Immature natural killer cell (primary cell): ENCODE measurements around the gene TAOK2. TPM values are rescaled to one million over a fixed set of nuclear protein-coding genes. Genes with fewer than 3 reads are reported as not detected.
"Not testable (repeated sequence)": the region's sequence is repeated elsewhere in the genome, so short reads cannot be mapped to it uniquely, and the experiment has no call there.

Experiments used
- DNase-seq, 3 donors: peaks; one replicate each; pipeline ENCODE4 v3.0.0; 2022; ENCODE audit warnings: mixed read lengths in 1 of 3
- H3K27ac Mint-ChIP-seq, 6 donors: one replicate each; pipeline ENCODE4 v1.8.0; 2020; ENCODE audit warnings: mixed read lengths in 6 of 6, mild to moderate bottlenecking in 5 of 6, inconsistent platforms in 4 of 6, moderate library complexity in 3 of 6
- H3K27me3 Mint-ChIP-seq, 3 donors: one replicate each; pipeline ENCODE4 v1.8.0; 2020 to 2021; ENCODE audit warnings: low read depth in 3 of 3, mild to moderate bottlenecking in 3 of 3, mixed read lengths in 3 of 3, moderate library complexity in 3 of 3, inconsistent platforms in 1 of 3
- H3K36me3 Mint-ChIP-seq, 3 donors: one replicate each; pipeline ENCODE4 v1.8.0; 2020; ENCODE audit warnings: mixed read lengths in 3 of 3, inconsistent platforms in 2 of 3, mild to moderate bottlenecking in 2 of 3
- H3K4me1 Mint-ChIP-seq, 2 donors: one replicate each; pipeline ENCODE4 v1.8.0; 2020; ENCODE audit warnings: inconsistent platforms in 2 of 2, mild to moderate bottlenecking in 2 of 2, mixed read lengths in 2 of 2, moderate library complexity in 1 of 2
- H3K4me3 Mint-ChIP-seq, 5 donors: one replicate each; pipeline ENCODE4 v1.8.0; 2020; ENCODE audit warnings: mild to moderate bottlenecking in 5 of 5, mixed read lengths in 5 of 5, inconsistent platforms in 3 of 5, moderate library complexity in 3 of 5
- H3K9me3 Mint-ChIP-seq, 6 donors: one replicate each; pipeline ENCODE4 v1.8.0; 2020; ENCODE audit warnings: mild to moderate bottlenecking in 6 of 6, mixed read lengths in 6 of 6, inconsistent platforms in 4 of 6, moderate library complexity in 3 of 6
- polyA plus RNA-seq, 3 donors: library from polyadenylated mRNA; unstranded; fragments of 300-500 nt; fragmentation: Illumina TruSeq; gene quantifications; one replicate each; pipeline ENCODE4 v1.2.3, GENCODE V29; 2021

The TAOK2 gene
- 10 to 100 TPM in 1 of 3 donors, 1 to 10 TPM in 2; 2.1 to 10.7 (median 3.0) TPM for polyA plus RNA-seq

DNA sequence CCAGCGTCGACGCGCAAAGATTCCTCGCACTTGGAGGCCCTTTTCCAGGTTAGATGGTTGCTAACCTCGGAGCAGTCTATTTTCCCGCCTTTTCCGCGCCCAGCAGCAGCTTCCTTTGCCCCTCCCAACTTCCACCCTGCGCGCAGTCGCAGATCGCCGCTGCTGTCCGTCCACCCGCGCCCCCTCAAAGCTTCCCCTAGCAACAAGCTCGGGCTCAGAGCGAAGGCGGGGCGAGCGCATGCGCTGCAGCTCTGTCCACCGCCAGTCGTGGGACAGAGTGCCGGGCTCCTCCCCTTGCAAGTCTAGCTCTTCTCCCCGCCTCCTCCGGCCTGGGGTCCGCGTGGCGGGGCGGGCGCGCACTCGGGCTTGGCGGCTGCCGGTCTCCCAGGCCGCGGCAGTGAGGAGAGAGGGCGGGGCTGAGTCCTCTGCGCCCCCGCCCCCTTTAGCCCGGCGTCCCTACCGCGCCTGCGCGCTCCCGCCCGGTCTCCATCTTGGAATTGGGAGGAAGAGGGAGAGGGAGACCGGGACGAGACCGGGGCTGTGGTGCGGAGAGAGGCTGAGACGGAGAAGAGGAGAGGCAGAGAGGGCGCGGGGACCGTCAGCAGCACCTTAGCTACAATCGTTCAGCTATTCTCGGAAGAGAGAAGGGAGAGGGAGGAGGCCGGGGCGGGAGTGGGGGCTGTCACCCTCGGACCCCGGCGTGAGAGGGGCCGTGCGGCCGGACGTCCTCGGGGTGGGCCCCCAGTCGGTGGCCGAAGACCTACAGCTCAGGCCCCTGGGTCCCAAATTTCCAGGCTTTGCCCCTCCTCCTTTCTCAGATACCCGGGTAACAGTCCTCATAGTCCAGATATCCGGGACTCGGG, at the start of gene TAOK2:
TAOK2 (plus strand) TSS at position 485 of the 863 bp plus-strand sequence. CDS start 3,905 bp downstream, outside the sequence.
- peak within 1 kb of the TSS; percentile 83 to 97 (median 93) for H3K27ac Mint-ChIP-seq
- H3K9me3 Mint-ChIP-seq, result no peaks in the 10 kb centered on the region
- peaks cover 2 to 10% (median 3%) of the 10 kb centered on the region in 3 donors for H3K36me3 Mint-ChIP-seq
- H3K4me1 Mint-ChIP-seq, result peaks cover 43 to 44% of the 10 kb centered on the region in 2 donors
- DNase-seq, result peak; percentile 99
- H3K4me3 Mint-ChIP-seq, result peak within 1 kb of the TSS; percentile 87 to 96 (median 95)
- peaks cover 2 to 6% (median 2%) of the 10 kb centered on the region in 3 donors for H3K27me3 Mint-ChIP-seq

DNA sequence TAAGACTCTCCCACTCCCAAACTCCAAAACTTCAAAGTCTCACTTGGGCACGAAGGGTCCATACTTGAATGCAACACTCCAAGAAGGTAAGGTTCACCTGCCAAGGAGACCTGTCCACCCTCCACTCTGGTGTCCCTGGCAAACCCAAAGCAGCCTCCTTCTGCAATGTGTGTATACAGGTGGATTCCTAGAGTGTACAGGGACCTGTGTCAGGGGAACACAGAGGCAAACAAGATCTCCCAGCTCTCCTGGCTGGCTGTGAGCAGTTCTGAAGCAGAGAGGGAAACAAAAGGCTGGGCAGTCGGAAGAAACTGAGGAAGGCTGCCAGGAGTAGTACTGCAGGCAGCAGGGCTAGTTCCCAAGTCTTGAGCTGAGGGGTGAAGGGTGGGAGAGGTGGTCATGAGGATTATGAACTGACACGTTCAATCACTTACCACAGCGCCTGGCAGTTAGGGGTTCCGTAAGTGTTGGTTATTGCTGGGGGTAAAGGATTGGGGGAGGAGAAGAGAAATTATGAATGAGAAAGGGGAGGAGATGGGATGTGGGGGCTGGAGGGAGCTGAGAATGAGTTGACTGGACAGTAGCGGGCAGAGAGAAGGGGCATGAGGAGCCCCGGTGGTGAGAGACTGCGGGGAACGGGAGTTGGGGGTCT, 48.4 kb upstream of the TAOK2 start:
- H3K4me1 Mint-ChIP-seq, result peaks cover 36 to 52% of the 10 kb centered on the region in 2 donors
- H3K27me3 Mint-ChIP-seq, result peaks cover 5 to 11% (median 7%) of the 10 kb centered on the region in 3 donors
- peaks cover 0 to 14% (median 10%) of the 10 kb centered on the region in 3 donors for H3K36me3 Mint-ChIP-seq
- no peak for DNase-seq
- H3K9me3 Mint-ChIP-seq, result no peaks in the 10 kb centered on the region
- H3K27ac Mint-ChIP-seq, result peak overlapping the region; percentile 60 to 89 (median 76)
- peak overlapping the region; percentile 87 to 96 (median 94) for H3K4me3 Mint-ChIP-seq

DNA sequence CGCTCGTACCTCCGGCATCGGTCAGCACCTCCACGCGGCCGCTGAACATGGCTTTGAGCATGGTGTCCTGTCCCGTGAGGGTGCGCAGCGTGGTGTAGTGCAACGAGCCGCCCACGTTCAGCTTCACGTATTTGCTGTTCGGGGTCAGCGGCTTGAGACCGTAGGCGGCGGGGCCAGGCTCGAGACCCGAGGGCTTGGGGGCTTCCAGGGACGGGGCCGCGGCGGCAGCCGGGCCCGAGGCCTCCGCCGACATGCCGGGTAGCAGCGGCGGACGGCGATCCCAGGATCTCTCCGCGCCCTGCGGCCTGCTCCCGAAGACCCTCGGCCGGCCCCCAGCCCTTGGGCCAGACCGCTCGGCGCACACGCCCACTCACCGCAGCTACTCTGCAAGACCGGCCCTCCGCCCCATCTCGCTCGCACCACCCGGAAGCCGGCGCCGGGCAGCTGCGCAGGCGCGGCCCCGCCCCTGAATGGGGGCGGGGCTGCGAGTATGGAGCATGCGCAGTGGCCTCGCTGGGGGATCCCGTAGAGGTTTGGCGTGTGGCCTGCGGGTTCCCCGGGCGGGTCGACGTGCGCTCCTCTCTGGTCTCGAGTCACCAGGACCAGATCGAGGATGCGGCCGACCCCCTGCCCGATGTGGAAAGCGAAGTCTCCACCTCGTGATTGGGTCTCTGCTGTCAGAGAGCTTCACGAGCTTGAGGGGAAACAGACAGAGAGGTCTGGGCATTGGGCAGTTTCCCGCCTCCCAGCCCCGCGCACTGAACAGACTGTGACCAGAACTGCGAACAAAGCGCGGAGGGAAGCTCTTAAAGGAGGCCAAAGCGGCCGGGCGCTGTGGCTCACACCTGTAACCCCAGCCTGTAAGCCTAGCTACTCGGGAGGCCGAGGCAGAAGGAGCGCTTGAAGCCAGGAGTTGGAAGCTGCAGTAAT, 47.6 kb upstream of the TAOK2 start, which contains the start of gene KCTD13:
KCTD13 (minus strand) TSS at position 446 of the 930 bp plus-strand sequence; CDS start at position 253, 193 bp downstream.
- Mint-ChIP-seq H3K4me3 (peak within 1 kb of the TSS; percentile 94 to 96 (median 95)), H3K27me3 (peaks cover 5 to 11% (median 7%) of the 10 kb centered on the region in 3 donors), H3K9me3 (no peaks in the 10 kb centered on the region), H3K36me3 (peaks cover 0 to 9% (median 2%) of the 10 kb centered on the region in 3 donors), H3K27ac (peak within 1 kb of the TSS; percentile 84 to 98 (median 96)), H3K4me1 (peaks cover 32 to 46% of the 10 kb centered on the region in 2 donors)
- DNase-seq, result peak; percentile 93 to 95 (median 95)

DNA sequence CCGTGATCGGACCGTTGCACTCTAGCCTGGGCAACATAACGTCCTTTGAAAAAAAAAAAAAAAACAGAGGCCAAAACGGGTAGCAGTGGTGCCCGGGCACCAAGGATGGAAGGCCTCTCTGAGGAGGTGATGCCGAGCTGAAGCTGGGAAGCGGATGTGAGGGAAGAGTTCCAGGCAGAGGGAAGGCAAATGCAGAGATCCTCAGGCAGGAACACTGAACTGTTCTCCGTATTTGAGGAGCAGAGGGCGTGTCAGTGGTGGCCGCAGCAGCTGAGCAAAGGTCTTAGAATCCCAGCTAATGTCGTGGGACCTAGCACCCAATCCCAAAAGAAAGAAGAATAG, 47.0 kb upstream of the TAOK2 start:
- H3K27me3 Mint-ChIP-seq, result peaks cover 5 to 11% (median 7%) of the 10 kb centered on the region in 3 donors
- no peaks in the 10 kb centered on the region for H3K9me3 Mint-ChIP-seq
- DNase-seq, result no peak
- peak overlapping the region; percentile 94 to 96 (median 95) for H3K4me3 Mint-ChIP-seq
- H3K36me3 Mint-ChIP-seq, result peaks cover 0 to 4% (median 0%) of the 10 kb centered on the region in 3 donors
- H3K27ac Mint-ChIP-seq, result peak overlapping the region; percentile 84 to 98 (median 96)
- H3K4me1 Mint-ChIP-seq, result peaks cover 31 to 42% of the 10 kb centered on the region in 2 donors

DNA sequence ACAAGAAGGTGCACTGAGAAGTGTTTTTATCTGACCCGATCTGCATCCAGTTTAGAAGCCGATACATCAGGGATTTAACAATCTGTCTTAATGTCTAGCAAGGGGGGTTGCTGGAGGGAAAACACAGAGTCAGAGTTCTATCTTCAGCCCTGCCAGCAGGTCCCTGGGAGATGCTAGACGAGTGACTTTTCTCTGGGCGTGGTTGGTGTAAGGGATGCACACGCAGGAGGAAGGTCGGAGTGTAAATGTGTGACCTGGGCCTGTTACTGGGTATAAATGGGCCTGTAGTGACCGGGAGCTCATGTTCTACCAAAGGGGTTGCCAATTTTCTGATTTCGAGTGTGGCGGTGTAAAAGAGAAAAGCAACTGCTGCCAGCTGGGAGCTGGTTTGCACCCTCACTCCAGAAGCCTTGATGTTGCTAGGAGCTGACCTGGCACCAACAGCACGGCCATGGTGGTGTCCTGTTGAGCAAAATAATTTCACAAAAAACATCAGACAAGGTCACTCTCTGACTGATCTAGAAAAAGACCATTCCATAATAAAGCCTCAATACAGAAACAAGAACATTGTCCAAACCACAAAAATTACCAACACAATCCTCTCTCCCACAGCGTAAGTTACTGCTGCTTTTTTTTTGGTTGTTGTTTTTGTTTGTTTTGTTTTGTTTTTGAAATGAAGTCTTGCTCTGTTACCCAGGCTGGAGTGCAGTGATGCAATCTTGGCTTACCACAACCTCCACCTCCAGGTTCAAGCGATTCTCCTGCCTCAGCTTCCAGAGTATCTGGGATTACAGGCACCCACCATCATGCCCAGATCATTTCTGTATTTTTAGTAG, 46.4 kb upstream of the TAOK2 start:
- Mint-ChIP-seq H3K36me3 (peaks cover 0 to 4% (median 0%) of the 10 kb centered on the region in 3 donors), H3K27me3 (peaks cover 7 to 11% (median 7%) of the 10 kb centered on the region in 3 donors), H3K9me3 (no peaks in the 10 kb centered on the region), H3K4me3 (peak overlapping the region; percentile 94 to 96 (median 95)), H3K27ac (peak overlapping the region; percentile 84 to 98 (median 96)), H3K4me1 (peaks cover 31 to 42% of the 10 kb centered on the region in 2 donors)
- no peak for DNase-seq

DNA sequence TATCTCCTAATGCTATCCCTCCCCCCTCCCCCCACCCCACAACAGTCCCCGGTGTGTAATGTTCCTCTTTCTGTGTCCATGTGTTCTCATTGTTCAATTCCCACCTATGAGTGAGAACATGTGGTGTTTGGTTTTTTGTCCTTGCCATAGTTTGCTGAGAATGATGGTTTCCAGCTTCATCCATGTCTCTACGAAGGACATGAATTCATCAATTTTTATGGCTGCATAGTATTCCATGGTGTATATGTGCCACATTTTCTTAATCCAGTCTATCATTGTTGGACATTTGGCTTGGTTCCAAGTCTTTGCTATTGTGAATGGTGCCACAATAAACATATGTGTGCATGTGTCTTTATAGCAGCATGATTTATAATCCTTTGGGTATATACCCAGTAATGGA, 41.9 kb upstream of the TAOK2 start:
- not testable (repeated sequence) for H3K36me3 Mint-ChIP-seq, H3K27me3 Mint-ChIP-seq, H3K9me3 Mint-ChIP-seq, DNase-seq, H3K4me3 Mint-ChIP-seq, H3K27ac Mint-ChIP-seq, H3K4me1 Mint-ChIP-seq

DNA sequence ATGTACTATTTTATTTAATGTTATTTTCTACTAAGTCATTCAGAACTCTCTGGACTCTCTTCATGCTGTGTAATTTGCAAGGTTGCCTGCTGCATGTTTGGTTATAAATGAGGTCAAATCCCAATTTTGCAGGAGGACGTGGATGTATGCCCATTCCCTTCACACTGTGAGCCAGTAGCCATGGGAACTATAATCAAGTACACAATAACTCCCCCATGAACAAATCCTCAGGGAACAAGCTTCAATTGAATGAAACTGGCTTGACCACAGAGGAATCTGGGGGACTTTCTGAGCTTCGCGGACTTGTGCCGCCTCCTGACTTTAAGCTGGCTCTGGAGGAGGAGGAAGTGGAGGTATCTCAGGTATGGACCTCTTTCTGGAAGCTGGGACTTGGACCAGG, 33.0 kb upstream of the TAOK2 start:
- H3K4me1 Mint-ChIP-seq, result no peaks in the 10 kb centered on the region
- no peak overlapping the region for H3K27ac Mint-ChIP-seq
- peaks cover 6 to 13% (median 7%) of the 10 kb centered on the region in 3 donors for H3K27me3 Mint-ChIP-seq
- no peaks in the 10 kb centered on the region for H3K36me3 Mint-ChIP-seq
- H3K9me3 Mint-ChIP-seq, result no peaks in the 10 kb centered on the region
- no peak overlapping the region for H3K4me3 Mint-ChIP-seq
- no peak for DNase-seq

DNA sequence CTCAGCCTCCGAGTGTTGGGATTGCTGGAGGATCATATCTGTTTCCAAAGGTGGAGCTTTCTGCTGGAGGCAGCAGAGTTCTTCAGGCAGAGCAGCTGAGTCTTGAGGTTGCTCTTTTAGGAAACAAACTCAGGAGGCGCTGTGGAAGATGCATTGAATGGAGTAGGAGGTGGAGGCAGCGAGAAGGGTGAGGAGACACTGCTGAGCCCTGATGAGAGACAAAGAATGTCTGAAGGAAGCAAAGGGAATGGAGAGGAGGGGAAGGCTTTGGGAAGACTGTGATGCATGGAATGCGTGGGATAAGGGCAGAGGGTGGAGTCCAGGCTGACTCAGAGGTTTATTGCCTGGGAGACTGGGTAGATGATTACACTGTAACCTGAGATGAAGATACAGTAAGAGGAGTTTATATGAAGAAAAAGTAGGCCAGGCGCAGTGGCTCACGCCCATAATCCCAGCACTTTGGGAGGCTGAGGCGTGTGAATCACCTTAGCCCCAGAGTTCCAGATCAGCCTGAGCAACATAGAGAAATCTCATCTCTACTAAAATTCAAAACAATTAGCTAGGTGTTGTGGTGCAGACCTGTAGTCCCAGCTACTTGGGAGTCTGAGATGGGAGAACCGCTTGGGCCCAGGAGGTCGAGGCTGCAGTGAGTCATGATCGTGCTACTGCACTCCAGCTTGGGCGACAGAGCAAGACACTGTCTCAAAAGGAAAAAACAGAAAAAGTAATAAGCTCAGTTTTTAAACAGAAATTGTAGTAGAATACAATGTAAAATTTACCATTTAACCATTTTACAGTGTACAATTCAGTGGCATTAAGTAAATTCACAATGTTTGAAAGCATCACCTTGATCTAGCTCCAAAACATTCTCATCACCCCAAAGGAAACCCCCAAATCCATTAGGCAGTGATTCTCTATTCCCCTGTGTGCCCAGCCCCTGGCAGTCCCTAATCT, 29.5 kb upstream of the TAOK2 start:
- no peaks in the 10 kb centered on the region for H3K4me1 Mint-ChIP-seq
- no peak overlapping the region for H3K4me3 Mint-ChIP-seq
- H3K36me3 Mint-ChIP-seq, result no peaks in the 10 kb centered on the region

DNA sequence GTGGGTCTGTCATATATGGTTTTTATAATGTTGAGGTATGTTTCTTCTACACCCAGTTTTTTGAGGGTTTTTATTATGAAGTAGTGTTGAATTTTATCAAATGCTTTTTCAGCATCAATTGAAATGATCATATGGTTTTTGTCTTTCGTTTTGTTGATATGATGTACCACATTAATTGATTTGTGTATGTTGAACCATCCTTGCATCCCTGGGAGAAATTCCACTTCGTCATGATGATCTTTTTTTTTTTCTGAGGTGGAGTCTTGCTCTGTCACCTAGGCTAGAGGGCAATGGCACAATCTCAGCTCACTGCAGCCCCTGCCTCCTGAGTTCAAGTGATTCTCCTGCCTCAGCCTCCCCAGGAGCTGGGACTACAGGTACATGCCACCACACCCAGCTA, 25.8 kb upstream of the TAOK2 start:
- peaks cover 0 to 4% (median 3%) of the 10 kb centered on the region in 3 donors for H3K27me3 Mint-ChIP-seq
- H3K27ac Mint-ChIP-seq, result no peak overlapping the region
- no peak overlapping the region for H3K4me3 Mint-ChIP-seq
- H3K36me3 Mint-ChIP-seq, result no peaks in the 10 kb centered on the region
- no peak for DNase-seq
- H3K4me1 Mint-ChIP-seq, result no peaks in the 10 kb centered on the region
- peaks cover 0 to 4% (median under 1%) of the 10 kb centered on the region in 6 donors for H3K9me3 Mint-ChIP-seq

More for the DNA sequence above, 29.5 kb upstream of the TAOK2 start:
- no peak for DNase-seq
- Mint-ChIP-seq H3K9me3 (no peaks in the 10 kb centered on the region), H3K27me3 (peaks cover 3 to 10% (median 5%) of the 10 kb centered on the region in 3 donors), H3K27ac (no peak overlapping the region)

DNA sequence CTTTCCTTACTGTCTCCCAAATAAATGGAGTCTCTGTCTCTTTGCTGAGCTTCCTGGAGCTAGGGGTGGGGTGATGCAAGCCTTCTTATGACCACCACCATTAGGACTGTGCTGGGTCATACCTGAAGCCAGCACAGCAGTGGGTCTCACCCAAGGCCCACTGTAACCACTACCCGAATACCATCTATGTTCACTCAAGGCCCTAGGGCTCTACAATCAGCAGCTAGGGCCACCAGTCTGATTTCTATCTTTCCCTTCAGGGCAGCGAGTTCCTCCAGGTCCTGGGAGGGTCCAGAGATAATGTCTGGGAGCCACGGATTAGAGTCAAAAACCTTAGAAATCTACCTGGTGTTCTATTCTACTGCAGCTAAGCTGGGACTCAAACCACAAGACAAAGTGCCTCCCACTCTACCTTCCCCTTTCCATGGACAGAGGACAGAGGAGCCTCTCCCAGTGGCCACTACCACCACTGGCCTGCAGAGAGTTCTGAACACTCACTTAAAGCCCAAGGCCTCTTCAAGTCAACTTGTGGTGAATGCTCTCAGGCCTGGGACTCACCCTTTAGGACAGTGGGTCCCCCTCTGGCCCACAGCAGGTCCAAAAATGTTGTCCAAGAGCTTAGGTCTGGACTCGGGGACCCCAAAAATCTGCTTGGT, 22.7 kb upstream of the TAOK2 start:
- Mint-ChIP-seq H3K4me1 (no peaks in the 10 kb centered on the region), H3K27ac (no peak overlapping the region), H3K36me3 (no peaks in the 10 kb centered on the region), H3K9me3 (peaks cover 0 to 4% (median under 1%) of the 10 kb centered on the region in 6 donors), H3K4me3 (no peak overlapping the region), H3K27me3 (peaks cover 0 to 4% (median 0%) of the 10 kb centered on the region in 3 donors)
- no peak for DNase-seq

DNA sequence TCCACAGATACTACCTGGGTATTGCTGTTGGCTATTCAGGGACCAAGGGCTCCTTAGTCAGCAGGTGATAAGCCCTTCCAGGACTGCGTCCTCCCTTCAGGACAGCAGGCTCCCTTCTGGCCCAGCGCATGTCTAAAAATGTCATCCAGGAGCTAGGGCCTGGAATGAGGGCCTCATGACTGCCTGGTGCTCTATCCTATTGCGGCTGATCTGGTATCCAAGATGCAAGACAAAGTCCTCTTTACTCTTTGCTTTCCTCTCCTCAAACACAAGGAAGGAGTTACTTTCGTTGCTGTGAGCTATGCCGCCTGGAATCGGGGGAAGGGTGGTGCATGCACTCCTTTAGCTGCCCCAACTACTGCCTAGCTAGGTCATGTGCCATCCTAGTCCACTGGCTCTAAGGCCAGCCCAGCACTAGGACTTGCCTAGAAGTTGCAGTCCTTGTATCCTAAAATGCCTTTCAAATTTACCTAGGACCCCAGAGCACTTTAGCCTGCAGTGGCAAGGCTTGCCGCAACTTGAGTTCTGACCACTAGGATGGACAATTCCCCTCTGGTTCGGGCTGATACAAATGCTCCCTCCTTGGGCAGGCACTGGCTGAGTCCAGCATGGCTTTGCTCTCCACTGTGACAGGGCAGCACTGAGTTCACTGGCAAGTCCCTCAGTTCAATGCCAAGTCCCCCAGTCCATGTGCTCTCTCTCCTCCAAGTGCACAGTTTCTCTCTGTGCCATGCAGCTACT, 21.9 kb upstream of the TAOK2 start:
- no peak for DNase-seq
- no peak overlapping the region for H3K27ac Mint-ChIP-seq
- H3K9me3 Mint-ChIP-seq, result peaks cover 0 to 4% (median under 1%) of the 10 kb centered on the region in 6 donors
- no peak overlapping the region for H3K4me3 Mint-ChIP-seq
- peaks cover 0 to 4% (median 0%) of the 10 kb centered on the region in 3 donors for H3K27me3 Mint-ChIP-seq
- H3K4me1 Mint-ChIP-seq, result no peaks in the 10 kb centered on the region
- H3K36me3 Mint-ChIP-seq, result no peaks in the 10 kb centered on the region
